Gastroesophageal sphincter (tissue), 3 donors: ENCODE results near the gene ANKS6.

ENCODE experiments used
- CTCF ChIP-seq, 4 experiments: fragments of 200-600 bp in 2 of 4; fragments of 450-650 bp in 2 of 4; sonication (generic) in 1 of 4; IDR thresholded peaks; one replicate each; pipeline ENCODE4 v1.5.1; 2017 to 2019; ENCODE audit warnings: antibody characterized with exemption in 4 of 4, mild to moderate bottlenecking in 2 of 4, moderate library complexity in 2 of 4
- POLR2A ChIP-seq, 2 donors: fragments of 450-650 bp; IDR thresholded peaks; one replicate each; pipeline ENCODE4 v1.6.1; 2017; ENCODE audit warnings: antibody characterized with exemption in 2 of 2, mild to moderate bottlenecking in 2 of 2, moderate library complexity in 1 of 2

GRCh38 chr9:98826716-98827115 lies 30.4 kb upstream of the ANKS6 start:
- no peak for TF ChIP-seq CTCF (IDR thresholded peaks at IDR 0.05)
- TF ChIP-seq POLR2A (IDR thresholded peaks at IDR 0.05), result no peak
